GM10266 (cell line): ENCODE measurements around the gene OCRL.
"Not testable (repeated sequence)": the region's sequence is repeated elsewhere in the genome, so short reads cannot be mapped to it uniquely, and the experiment has no call there.

Experiments used
- DNase-seq: peaks from one replicate; pipeline ENCODE4 v3.0.0; 2012; ENCODE audit errors: extremely low spot score
- TF ChIP-seq, protein P1 (sequence below): IDR thresholded peaks from 2 replicates; pipeline ENCODE4 v1.5.1; 2012; ENCODE audit warnings: mild to moderate bottlenecking, low read depth; ENCODE audit not compliant: control insufficient read depth, insufficient read depth; ENCODE audit errors: missing control alignments

OCRL gene

DNA sequence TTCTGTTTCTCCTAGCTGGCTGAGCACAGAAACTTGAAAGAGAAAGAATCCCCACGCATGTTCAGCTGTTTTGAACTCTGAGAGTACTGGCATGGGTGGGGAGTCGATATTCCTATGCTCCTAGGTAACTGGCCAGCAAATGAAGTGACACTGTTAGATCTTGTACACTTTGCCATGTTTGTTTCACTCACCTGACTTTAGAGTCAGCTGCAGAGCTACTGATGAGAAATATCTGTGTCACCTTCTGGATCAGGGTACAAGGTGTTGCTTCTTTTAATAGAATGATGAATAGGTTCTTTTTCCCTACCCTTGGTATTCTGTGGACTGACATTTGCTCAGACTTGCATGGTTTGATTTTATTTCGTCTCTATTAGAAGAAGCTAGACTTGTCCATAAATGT is 28.3 kb downstream of the OCRL start:
- TF ChIP-seq, protein P1, sequence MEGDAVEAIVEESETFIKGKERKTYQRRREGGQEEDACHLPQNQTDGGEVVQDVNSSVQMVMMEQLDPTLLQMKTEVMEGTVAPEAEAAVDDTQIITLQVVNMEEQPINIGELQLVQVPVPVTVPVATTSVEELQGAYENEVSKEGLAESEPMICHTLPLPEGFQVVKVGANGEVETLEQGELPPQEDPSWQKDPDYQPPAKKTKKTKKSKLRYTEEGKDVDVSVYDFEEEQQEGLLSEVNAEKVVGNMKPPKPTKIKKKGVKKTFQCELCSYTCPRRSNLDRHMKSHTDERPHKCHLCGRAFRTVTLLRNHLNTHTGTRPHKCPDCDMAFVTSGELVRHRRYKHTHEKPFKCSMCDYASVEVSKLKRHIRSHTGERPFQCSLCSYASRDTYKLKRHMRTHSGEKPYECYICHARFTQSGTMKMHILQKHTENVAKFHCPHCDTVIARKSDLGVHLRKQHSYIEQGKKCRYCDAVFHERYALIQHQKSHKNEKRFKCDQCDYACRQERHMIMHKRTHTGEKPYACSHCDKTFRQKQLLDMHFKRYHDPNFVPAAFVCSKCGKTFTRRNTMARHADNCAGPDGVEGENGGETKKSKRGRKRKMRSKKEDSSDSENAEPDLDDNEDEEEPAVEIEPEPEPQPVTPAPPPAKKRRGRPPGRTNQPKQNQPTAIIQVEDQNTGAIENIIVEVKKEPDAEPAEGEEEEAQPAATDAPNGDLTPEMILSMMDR: no peak

GRCh38 chrX:129572422-129572821 is 32.4 kb downstream of the OCRL start:
- TF ChIP-seq, protein P1: no peak

More for the DNA sequence above, 28.3 kb downstream of the OCRL start:
- DNase-seq: no peak

DNA sequence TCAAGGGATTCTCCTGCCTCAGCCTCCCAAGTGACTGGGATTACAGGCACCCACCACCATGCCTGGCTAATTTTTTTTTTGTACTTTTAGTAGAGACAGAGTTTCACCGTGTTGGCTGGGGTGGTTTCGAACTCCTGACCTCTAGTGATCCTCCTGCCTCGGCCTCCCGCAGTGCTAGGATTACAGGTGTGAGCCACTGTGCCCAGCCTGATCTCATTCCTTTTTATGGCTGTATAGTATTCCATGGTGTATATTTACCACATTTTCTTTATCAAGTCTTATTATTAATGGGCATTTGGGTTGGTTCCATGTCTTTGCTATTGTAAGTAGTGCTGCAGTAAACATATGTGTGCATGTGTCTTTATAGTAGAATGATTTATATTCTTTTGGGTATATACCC is 33.6 kb downstream of the OCRL start:
- DNase-seq: not testable (repeated sequence)

More at GRCh38 chrX:129572422-129572821, 32.4 kb downstream of the OCRL start:
- no peak for DNase-seq

GRCh38 chrX:129574214-129574613 is 34.2 kb downstream of the OCRL start:
- TF ChIP-seq, protein P1: no peak
- no peak for DNase-seq

DNA sequence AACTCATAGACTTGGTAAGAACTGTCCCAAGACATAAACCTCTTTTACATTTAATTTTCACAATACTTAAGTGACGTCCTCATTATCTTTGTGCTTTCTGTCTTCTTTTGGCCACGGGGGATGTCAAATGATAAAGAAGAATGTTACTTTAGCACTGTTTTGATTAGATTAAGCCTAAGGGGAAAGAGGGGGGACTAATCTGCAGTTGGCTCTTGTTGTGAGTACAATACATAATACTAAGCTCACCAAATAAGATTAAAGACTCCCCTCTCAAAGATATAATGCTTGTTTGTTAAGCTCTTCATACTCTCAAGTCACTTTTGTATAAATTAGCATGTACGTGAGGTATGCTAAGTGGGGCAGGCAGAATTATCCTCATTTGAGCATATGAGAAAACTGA is 36.5 kb downstream of the OCRL start:
- no peak for DNase-seq
- TF ChIP-seq, protein P1: no peak

- no peak for DNase-seq
- TF ChIP-seq, protein P1: no peak
Observed at GRCh38 chrX:129577473-129577872, 37.4 kb downstream of the OCRL start.

GRCh38 chrX:129577877-129578276 is 37.8 kb downstream of the OCRL start:
- DNase-seq: no peak
- TF ChIP-seq, protein P1: no peak

GRCh38 chrX:129581904-129582303 is 41.8 kb downstream of the OCRL start:
- no peak for DNase-seq
- TF ChIP-seq, protein P1: no peak
